Medulla oblongata (tissue), 1 donor: ENCODE measurements around the gene PHC3.
"Not testable (repeated sequence)": the region's sequence is repeated elsewhere in the genome, so short reads cannot be mapped to it uniquely, and the experiment has no call there.

Source experiments
- DNase-seq: peaks from one replicate; pipeline ENCODE4 v3.0.0-alpha.2; 2015; ENCODE audit errors: extremely low spot score

Gene PHC3

GRCh38 chr3:170128977-170129431 is 52.5 kb downstream of the PHC3 start:
- no peak for DNase-seq

GRCh38 chr3:170128259-170128976 is 53.1 kb downstream of the PHC3 start:
- peak; percentile 31 for DNase-seq

- DNase-seq, result no peak
Measured at GRCh38 chr3:170117134-170117533, 64.4 kb downstream of the PHC3 start.

GRCh38 chr3:170114165-170114564 is 67.4 kb downstream of the PHC3 start:
- not testable (repeated sequence) for DNase-seq

GRCh38 chr3:170111147-170111771 is 70.3 kb downstream of the PHC3 start:
- DNase-seq, result no peak

- DNase-seq, result no peak
Measured at GRCh38 chr3:170109579-170110293, 71.8 kb downstream of the PHC3 start.

- no peak for DNase-seq
Measured at GRCh38 chr3:170108955-170109354, 72.6 kb downstream of the PHC3 start.

GRCh38 chr3:170107941-170108340 is 73.6 kb downstream of the PHC3 start:
- DNase-seq, result no peak

GRCh38 chr3:170102431-170102830 is 79.1 kb downstream of the PHC3 start:
- DNase-seq, result no peak

- DNase-seq, result no peak
Measured at GRCh38 chr3:170100944-170101343, 80.6 kb downstream of the PHC3 start.

GRCh38 chr3:170098753-170099152 is 82.8 kb downstream of the PHC3 start:
- no peak for DNase-seq

GRCh38 chr3:170096342-170096741 is 85.2 kb downstream of the PHC3 start:
- DNase-seq, result no peak

- no peak for DNase-seq
Measured at GRCh38 chr3:170095771-170096170, 85.8 kb downstream of the PHC3 start.

- no peak for DNase-seq
Measured at GRCh38 chr3:170092907-170093306, 88.6 kb downstream of the PHC3 start.

- no peak for DNase-seq
Measured at GRCh38 chr3:170090601-170090981, 90.9 kb downstream of the PHC3 start.

- no peak for DNase-seq
Measured at GRCh38 chr3:170089862-170090600, 91.5 kb downstream of the PHC3 start.

- DNase-seq, result no peak
Measured at GRCh38 chr3:170085396-170085795, 96.1 kb downstream of the PHC3 start.

GRCh38 chr3:170083343-170083742 is 98.2 kb downstream of the PHC3 start:
- DNase-seq, result no peak

GRCh38 chr3:170081079-170081741 is 100.3 kb downstream of the PHC3 start:
- no peak for DNase-seq

- DNase-seq, result no peak
Measured at GRCh38 chr3:170080605-170081004, 100.9 kb downstream of the PHC3 start.

- no peak for DNase-seq
Measured at GRCh38 chr3:170079536-170080165, 101.9 kb downstream of the PHC3 start.
